HEK293T (cell line): ENCODE data around the gene PAM16.

ENCODE experiments used
- BHLHE40 ChIP-seq: fragments of 450-650 bp; IDR thresholded peaks from 2 replicates; pipeline ENCODE4 v1.6.1; 2016; ENCODE audit warnings: mild to moderate bottlenecking, moderate library complexity, borderline replicate concordance
- FOXK2 ChIP-seq: fragments of 450-650 bp; IDR thresholded peaks from 2 replicates; pipeline ENCODE4 v1.6.1; 2016; ENCODE audit warnings: mild to moderate bottlenecking
- L3MBTL2 ChIP-seq: fragments of 450-650 bp; conservative IDR thresholded peaks from 2 replicates; pipeline ENCODE4 v1.6.1; 2016; ENCODE audit warnings: mild to moderate bottlenecking
- SP1 ChIP-seq: fragments of 450-650 bp; IDR thresholded peaks from 2 replicates; pipeline ENCODE4 v1.6.1; 2017
- ZNF384 ChIP-seq: fragments of 450-650 bp; IDR thresholded peaks from 2 replicates; pipeline ENCODE4 v1.6.1; 2016

- TF ChIP-seq BHLHE40 (no peak), FOXK2 (no peak), ZNF384 (no peak), L3MBTL2 (no peak), SP1 (no peak)
Observed at GRCh38 chr16:4372578-4373355, 21.6 kb upstream of the PAM16 start.
